ENCODE data around the gene HSH2D.
"Not testable (repeated sequence)": the region's sequence is repeated elsewhere in the genome, so short reads cannot be mapped to it uniquely, and the experiment has no call there.

HSH2D gene

GRCh38 chr19:16175954-16176353 lies 32.5 kb downstream of the HSH2D start:
- DNase-seq, result peak; percentile 84
- no peaks in the 10 kb centered on the region for H3K27me3 ChIP-seq (replicated peaks; ENCODE audit: insufficient read depth, low read length)
- H3K79me2 ChIP-seq (ENCODE audit: low read length), result no peaks in the 10 kb centered on the region
- 0 out of 2 replicates have a peak overlapping the region, but pooled peaks have one; percentile 16 for H3K4me2 ChIP-seq (ENCODE audit: low read depth, low read length)
- no peaks in the 10 kb centered on the region for H4K20me1 ChIP-seq (ENCODE audit: insufficient read depth, low read length)
- peaks cover 17% of the 10 kb centered on the region for H3F3A ChIP-seq (ENCODE audit: insufficient read depth, low read length)
- H3K9ac ChIP-seq (ENCODE audit: low read length), result peak overlapping the region; percentile 14; the same call in 1 of the 2 replicates
- no peaks in the 10 kb centered on the region for H3K9me2 ChIP-seq (replicated peaks; ENCODE audit: insufficient read depth, low read length)
- no peaks in the 10 kb centered on the region for H3K36me3 ChIP-seq (replicated peaks; ENCODE audit: insufficient read depth, low read length)
- peaks cover 26% of the 10 kb centered on the region for H3K4me1 ChIP-seq (ENCODE audit: low read length)
- H3K9me3 ChIP-seq (replicated peaks; ENCODE audit: insufficient read depth, low read length), result no peaks in the 10 kb centered on the region
- no peak overlapping the region for H3K4me3 ChIP-seq (ENCODE audit: low read length)
- H3K27ac ChIP-seq (ENCODE audit: low read length), result peak overlapping the region; percentile 85
- no peak overlapping the region for H2AFZ ChIP-seq (ENCODE audit: low read length)
- TF ChIP-seq CTCF (IDR thresholded peaks at IDR 0.05; ENCODE audit: low read length), result no peak
- no peak for TF ChIP-seq EZH2phosphoT487 (IDR thresholded peaks at IDR 0.05; ENCODE audit: low read length)
- TF ChIP-seq EZH2 (optimal IDR thresholded peaks at IDR 0.05; ENCODE audit: low read depth, low read length), result no peak

- Histone ChIP-seq H3F3A (ENCODE audit: insufficient read depth, low read length) (peaks cover 23% of the 10 kb centered on the region), H3K4me1 (ENCODE audit: low read length) (peaks cover 15% of the 10 kb centered on the region)
- not testable (repeated sequence) for H3K27ac ChIP-seq (ENCODE audit: low read length); H3K27me3 ChIP-seq (replicated peaks; ENCODE audit: insufficient read depth, low read length); H3K4me3 ChIP-seq (ENCODE audit: low read length); DNase-seq; H3K9me3 ChIP-seq (replicated peaks; ENCODE audit: insufficient read depth, low read length); H4K20me1 ChIP-seq (ENCODE audit: insufficient read depth, low read length); H3K9me2 ChIP-seq (replicated peaks; ENCODE audit: insufficient read depth, low read length); H3K79me2 ChIP-seq (ENCODE audit: low read length); H3K4me2 ChIP-seq (ENCODE audit: low read depth, low read length); H3K9ac ChIP-seq (ENCODE audit: low read length); H3K36me3 ChIP-seq (replicated peaks; ENCODE audit: insufficient read depth, low read length); H2AFZ ChIP-seq (ENCODE audit: low read length)
These were observed 35.4 kb downstream of the HSH2D start for GRCh38 chr19:16178866-16179265.

- Histone ChIP-seq H3F3A (ENCODE audit: insufficient read depth, low read length) (peaks cover 23% of the 10 kb centered on the region), H3K27ac (ENCODE audit: low read length) (no peak overlapping the region), H3K4me1 (ENCODE audit: low read length) (peaks cover 8% of the 10 kb centered on the region), H3K4me2 (ENCODE audit: low read depth, low read length) (no peak overlapping the region), H3K9me2 (replicated peaks; ENCODE audit: insufficient read depth, low read length) (no peaks in the 10 kb centered on the region), H3K9me3 (replicated peaks; ENCODE audit: insufficient read depth, low read length) (no peaks in the 10 kb centered on the region), H3K9ac (ENCODE audit: low read length) (no peak overlapping the region), H3K79me2 (ENCODE audit: low read length) (peaks cover 4% of the 10 kb centered on the region), H4K20me1 (ENCODE audit: insufficient read depth, low read length) (no peaks in the 10 kb centered on the region), H2AFZ (ENCODE audit: low read length) (no peak overlapping the region), H3K27me3 (replicated peaks; ENCODE audit: insufficient read depth, low read length) (no peaks in the 10 kb centered on the region), H3K36me3 (replicated peaks; ENCODE audit: insufficient read depth, low read length) (no peaks in the 10 kb centered on the region), H3K4me3 (ENCODE audit: low read length) (no peak overlapping the region)
- no peak for DNase-seq
- no peak for TF ChIP-seq EZH2phosphoT487 (IDR thresholded peaks at IDR 0.05; ENCODE audit: low read length)
These were observed 37.1 kb downstream of the HSH2D start for GRCh38 chr19:16180611-16181010.

GRCh38 chr19:16184665-16185122 lies 41.2 kb downstream of the HSH2D start:
- Histone ChIP-seq H3K4me3 (ENCODE audit: low read length) (peak overlapping the region; percentile 93), H2AFZ (ENCODE audit: low read length) (peak overlapping the region; percentile 92), H3K36me3 (replicated peaks; ENCODE audit: insufficient read depth, low read length) (no peaks in the 10 kb centered on the region; the same call in 1 of the 2 replicates), H3K9ac (ENCODE audit: low read length) (peak overlapping the region; percentile 38; the same call in 1 of the 2 replicates), H3K9me2 (replicated peaks; ENCODE audit: insufficient read depth, low read length) (no peaks in the 10 kb centered on the region), H3F3A (ENCODE audit: insufficient read depth, low read length) (peaks cover 12% of the 10 kb centered on the region), H3K79me2 (ENCODE audit: low read length) (peaks cover 29% of the 10 kb centered on the region), H3K27me3 (replicated peaks; ENCODE audit: insufficient read depth, low read length) (no peaks in the 10 kb centered on the region), H3K4me1 (ENCODE audit: low read length) (no peaks in the 10 kb centered on the region), H3K27ac (ENCODE audit: low read length) (no peak overlapping the region), H4K20me1 (ENCODE audit: insufficient read depth, low read length) (no peaks in the 10 kb centered on the region), H3K4me2 (ENCODE audit: low read depth, low read length) (peak overlapping the region; percentile 67), H3K9me3 (replicated peaks; ENCODE audit: insufficient read depth, low read length) (no peaks in the 10 kb centered on the region)
- TF ChIP-seq EZH2phosphoT487 (IDR thresholded peaks at IDR 0.05; ENCODE audit: low read length) (no peak), CTCF (IDR thresholded peaks at IDR 0.05; ENCODE audit: low read length) (no peak), EZH2 (optimal IDR thresholded peaks at IDR 0.05; ENCODE audit: low read depth, low read length) (no peak)
- DNase-seq, result no peak

Data from MM.1S (cell line).